GM15510 (cell line): ENCODE data around the gene TRPM3.

Experiments used
- POLR2A ChIP-seq: IDR thresholded peaks from 3 replicates; pipeline ENCODE4 v1.6.1; 2011; ENCODE audit warnings: borderline replicate concordance; ENCODE audit not compliant: insufficient read length; ENCODE audit errors: extremely low read depth

Gene TRPM3

DNA sequence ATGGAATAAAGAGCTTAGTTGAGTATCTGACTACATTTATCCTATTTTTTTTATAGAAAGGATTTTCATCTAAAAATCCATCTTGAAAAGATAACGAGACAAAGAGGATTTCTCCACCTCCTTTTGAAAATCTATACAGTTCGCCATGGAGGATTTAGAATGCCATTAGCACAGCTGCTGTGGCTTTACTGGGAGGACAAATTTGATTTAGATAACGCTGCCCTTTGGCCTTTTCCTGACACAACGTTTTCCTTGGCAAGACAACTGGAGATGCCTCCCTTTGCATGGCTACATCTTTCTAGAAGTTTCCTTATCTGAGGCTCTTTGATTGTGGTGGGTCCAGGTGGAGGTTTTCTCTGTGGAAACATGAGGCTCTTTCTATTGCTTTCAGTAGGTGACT is 560.3 kb downstream of the TRPM3 start:
- no peak for TF ChIP-seq POLR2A

- TF ChIP-seq POLR2A, result no peak
Measured at GRCh38 chr9:70559102-70559501, 562.3 kb downstream of the TRPM3 start.

GRCh38 chr9:70557661-70558369 is 563.6 kb downstream of the TRPM3 start:
- TF ChIP-seq POLR2A, result no peak

- no peak for TF ChIP-seq POLR2A
Measured at GRCh38 chr9:70556771-70557170, 564.6 kb downstream of the TRPM3 start.

DNA sequence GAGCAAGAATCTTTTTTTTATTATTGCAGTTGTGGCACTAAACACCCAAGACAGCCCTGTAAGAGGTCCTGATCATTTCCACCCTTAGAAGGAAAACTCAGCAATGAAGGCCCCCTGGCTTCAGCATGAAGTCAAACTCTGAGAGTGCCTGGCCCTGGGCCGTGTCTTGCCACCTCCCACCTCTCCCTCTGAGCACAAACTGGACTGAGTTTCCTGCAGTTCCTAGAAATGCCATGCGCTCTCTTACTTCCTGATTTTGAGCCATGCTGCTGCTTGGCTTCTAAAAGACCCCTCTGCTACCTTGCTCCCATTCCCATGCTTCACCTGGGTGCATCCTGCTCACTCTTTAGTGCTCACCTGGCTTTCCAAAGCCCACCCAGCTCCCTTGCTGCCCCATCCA is 566.5 kb downstream of the TRPM3 start:
- TF ChIP-seq POLR2A, result no peak

GRCh38 chr9:70553707-70554673 is 567.4 kb downstream of the TRPM3 start:
- TF ChIP-seq POLR2A, result no peak

DNA sequence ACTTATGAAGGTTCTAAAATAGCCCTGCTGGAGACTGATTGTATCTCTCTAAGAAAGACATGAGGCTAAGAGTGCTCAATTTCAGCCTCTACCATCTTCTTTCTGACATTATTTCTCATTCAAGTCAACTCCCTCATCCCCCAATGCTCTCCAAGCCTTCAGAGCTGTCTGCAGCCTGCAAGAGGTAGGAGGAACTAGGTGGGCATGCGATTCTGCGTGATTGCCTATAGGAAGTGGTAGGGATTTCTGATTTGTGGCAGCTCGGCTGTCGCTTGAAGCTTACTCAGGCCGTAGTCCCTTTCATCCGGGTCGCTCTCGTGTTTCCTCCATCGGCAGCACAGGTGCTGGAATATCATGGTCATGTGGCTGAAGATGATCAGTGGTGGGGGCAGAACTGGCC is 568.9 kb downstream of the TRPM3 start:
- no peak for TF ChIP-seq POLR2A

- TF ChIP-seq POLR2A, result no peak
Measured at GRCh38 chr9:70551801-70552200, 569.6 kb downstream of the TRPM3 start.

GRCh38 chr9:70551396-70551795 is 570.0 kb downstream of the TRPM3 start:
- no peak for TF ChIP-seq POLR2A

DNA sequence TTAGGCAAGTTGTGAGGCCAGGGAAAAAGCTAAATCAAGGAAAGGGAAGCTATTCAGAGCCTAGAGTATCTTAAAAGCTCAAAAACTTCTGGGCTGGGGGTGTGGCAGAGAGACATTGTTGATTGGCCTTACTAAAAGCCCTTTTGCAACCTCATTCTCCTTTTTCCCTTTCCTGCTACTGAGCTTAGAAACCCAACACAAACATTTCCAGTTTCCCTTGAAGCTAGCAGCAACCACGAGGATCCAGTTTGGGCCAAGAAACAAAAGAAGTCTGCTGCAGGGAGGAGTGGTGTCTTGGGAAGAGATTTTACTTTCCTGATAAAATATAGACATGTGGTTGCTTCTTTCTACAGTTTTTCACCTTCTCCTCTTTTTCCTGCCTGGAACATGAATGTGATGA is 571.5 kb downstream of the TRPM3 start:
- TF ChIP-seq POLR2A, result no peak

GRCh38 chr9:70542311-70542931 is 579.0 kb downstream of the TRPM3 start:
- no peak for TF ChIP-seq POLR2A

GRCh38 chr9:70540016-70540415 is 581.4 kb downstream of the TRPM3 start:
- no peak for TF ChIP-seq POLR2A

DNA sequence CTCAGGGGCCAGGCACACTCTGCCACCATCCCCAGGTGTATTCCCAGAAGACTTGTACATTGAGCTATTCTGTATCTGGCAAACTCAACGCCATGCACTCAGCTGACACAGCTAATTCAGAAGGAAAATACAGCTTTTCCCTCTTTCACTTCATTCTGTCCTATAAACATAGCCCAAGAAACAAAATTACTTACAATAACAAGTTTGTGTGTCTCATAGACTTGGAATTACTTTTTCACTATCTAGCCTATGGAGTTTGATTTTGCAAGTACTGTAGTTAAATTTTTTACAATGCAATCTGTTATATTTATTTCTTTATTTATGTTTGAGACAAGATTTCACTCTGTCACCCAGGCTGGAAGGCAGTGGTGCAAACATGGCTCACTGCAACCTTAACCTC is 581.9 kb downstream of the TRPM3 start:
- TF ChIP-seq POLR2A, result no peak

DNA sequence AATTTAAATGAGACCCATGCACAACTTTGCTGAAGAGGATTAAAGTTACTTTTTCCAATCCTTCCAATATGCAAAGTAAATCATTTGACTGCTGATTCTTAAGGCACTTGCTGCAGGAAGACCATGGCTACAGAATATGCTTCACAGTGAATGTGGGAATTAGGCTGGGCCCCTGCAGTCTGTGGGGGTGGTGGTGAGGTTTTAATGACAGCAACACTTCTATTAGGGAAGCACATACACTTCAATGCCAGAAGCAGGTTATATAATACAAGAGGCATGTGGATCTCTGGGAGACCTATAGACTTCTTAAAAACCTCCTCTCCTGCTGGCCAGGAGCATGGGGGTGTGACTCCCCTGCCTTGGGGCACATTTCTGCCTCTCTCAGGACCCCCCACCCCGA is 582.4 kb downstream of the TRPM3 start:
- no peak for TF ChIP-seq POLR2A

GRCh38 chr9:70537084-70537483 is 584.3 kb downstream of the TRPM3 start:
- no peak for TF ChIP-seq POLR2A

GRCh38 chr9:70535546-70536323 is 585.7 kb downstream of the TRPM3 start:
- TF ChIP-seq POLR2A, result no peak

DNA sequence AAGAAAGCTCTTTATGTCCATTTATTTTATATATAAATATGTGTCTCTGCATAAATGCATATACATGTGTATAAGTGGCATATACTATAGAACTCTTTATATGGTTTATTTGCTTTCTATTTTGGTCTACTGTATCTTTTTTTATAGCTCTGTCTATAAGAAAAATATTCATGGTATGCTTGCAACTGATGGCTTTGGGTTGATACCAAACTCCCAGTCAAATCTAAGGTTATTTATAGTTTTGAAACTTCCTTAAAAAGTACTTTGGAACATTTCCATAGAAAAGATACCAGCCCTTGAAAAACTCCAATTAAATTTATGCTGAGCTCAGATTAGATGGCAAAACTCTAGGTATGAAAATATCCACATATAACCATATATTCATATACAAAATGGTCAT is 587.0 kb downstream of the TRPM3 start:
- TF ChIP-seq POLR2A, result no peak
